OCI-LY1 (cell line): ENCODE results near the gene AMBRA1.

Experiments used
- EZH2 ChIP-seq: fragments of 200-600 bp; sonication (generic), shearing (Covaris generic); IDR thresholded peaks from 2 replicates; pipeline ENCODE4 v1.8.0; 2017; ENCODE audit warnings: borderline replicate concordance, mixed run types, mild to moderate bottlenecking, antibody characterized with exemption, low read length, moderate library complexity, mixed read lengths
- TF ChIP-seq, protein P1 (sequence below): fragments of 200-600 bp; sonication (generic), shearing (Covaris generic); IDR thresholded peaks from 2 replicates; pipeline ENCODE4 v1.5.1; 2017; ENCODE audit warnings: mild to moderate bottlenecking, antibody characterized with exemption, low read length, moderate library complexity, mixed read lengths

DNA sequence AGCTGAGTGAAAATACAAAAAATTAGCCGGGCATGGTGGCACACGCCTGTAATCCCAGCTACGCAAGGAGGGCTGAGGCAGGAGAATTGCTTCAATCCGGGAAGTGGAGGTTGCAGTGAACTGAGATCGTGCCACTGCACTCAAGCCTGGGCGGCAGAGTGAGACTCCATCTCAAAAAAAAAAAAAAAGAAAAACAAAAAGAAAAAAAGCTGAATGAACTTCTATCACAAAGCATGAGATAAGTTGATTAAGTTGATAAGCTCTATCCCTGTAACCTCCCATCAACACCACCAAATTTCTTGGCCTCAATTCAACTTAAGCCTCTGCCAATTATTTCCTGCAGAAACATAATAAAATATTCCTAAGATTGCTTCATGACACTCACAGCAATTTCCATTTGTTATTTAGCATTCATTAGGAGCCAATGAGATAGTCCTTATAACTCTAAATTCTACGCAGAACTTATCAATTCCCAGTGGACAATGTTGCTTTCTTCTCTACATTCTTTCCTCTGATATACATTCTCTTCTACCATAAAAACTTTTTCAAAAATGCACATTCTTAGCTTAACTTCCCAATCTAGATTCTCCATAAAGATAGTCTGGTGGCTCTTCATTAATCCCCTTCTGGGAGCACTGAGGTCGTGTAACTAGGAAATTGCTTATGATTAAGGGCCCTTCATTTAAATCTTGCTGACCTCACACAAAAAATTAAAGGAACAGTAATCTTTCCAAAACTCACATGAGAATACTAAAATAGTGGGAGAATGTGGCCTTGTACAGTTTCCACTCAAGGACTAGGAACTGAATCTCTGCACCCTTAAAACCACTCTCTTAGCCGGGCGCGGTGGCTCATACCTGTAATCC, 2.9 kb downstream of the AMBRA1 start:
- TF ChIP-seq, protein P1, sequence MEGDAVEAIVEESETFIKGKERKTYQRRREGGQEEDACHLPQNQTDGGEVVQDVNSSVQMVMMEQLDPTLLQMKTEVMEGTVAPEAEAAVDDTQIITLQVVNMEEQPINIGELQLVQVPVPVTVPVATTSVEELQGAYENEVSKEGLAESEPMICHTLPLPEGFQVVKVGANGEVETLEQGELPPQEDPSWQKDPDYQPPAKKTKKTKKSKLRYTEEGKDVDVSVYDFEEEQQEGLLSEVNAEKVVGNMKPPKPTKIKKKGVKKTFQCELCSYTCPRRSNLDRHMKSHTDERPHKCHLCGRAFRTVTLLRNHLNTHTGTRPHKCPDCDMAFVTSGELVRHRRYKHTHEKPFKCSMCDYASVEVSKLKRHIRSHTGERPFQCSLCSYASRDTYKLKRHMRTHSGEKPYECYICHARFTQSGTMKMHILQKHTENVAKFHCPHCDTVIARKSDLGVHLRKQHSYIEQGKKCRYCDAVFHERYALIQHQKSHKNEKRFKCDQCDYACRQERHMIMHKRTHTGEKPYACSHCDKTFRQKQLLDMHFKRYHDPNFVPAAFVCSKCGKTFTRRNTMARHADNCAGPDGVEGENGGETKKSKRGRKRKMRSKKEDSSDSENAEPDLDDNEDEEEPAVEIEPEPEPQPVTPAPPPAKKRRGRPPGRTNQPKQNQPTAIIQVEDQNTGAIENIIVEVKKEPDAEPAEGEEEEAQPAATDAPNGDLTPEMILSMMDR = no peak
- TF ChIP-seq EZH2 = no peak
